K562 (cell line): ENCODE results near the gene SNPH. TPM values are rescaled to one million over a fixed set of nuclear protein-coding genes. Genes with fewer than 3 reads are reported as not detected.
A peak's percentile ranks its signal among the peaks of the same experiment; 100 is the strongest.

Experiments used
- ATAC-seq: fragments of 200-7000 bp; cut with Tn5 transposase; 3 replicates; pipeline ENCODE4 v1.9.1; 2020; ENCODE audit warnings: moderate library complexity
- BruUV-seq: library from RNA; stranded (reverse); fragments of 400-500 nt; replicated peaks from 2 replicates; lab custom pipeline; 2021; lab: Mats Ljungman, UMichigan
- CTCF ChIA-PET: fragments of 300-600 bp; formaldehyde crosslinking; extraction: SDS; loops from one replicate; lab custom pipeline; 2021; ENCODE audit warnings: low intra/inter-chr PET ratio; lab: Yijun Ruan, JAX
- POLR2A ChIA-PET: fragments of 300-600, 350-650 bp; sonication (Branson Sonifier 250); formaldehyde crosslinking; extraction: SDS; loops from one replicate; lab custom pipeline; 2021; ENCODE audit warnings: antibody characterized with exemption, inconsistent platforms; lab: Yijun Ruan, JAX
- DNase-seq, 4 experiments: peaks; one replicate each; pipeline versions ENCODE4 v3.0.0 to v3.0.0-alpha.2; 2011 to 2018; ENCODE audit warnings: low spot score in 3 of 4, mixed read lengths in 3 of 4; ENCODE audit errors: extremely low read depth in 1 of 4
- FAIRE-seq: peaks from 2 replicates; lab custom pipeline; 2011; peaks lifted over from hg19 to GRCh38; lab: Jason Lieb, UNC
- H2AFZ ChIP-seq: 2 replicates; pipeline ENCODE4 v1.6.0; 2011; ENCODE audit warnings: low read depth, low read length, control low read depth, inconsistent platforms
- H3K27ac ChIP-seq: fragments of 200-600 bp; 3 replicates; pipeline ENCODE4 v1.8.0; 2011; ENCODE audit warnings: low read depth, mild to moderate bottlenecking, control low read depth, inconsistent platforms, low read length, moderate library complexity, mixed read lengths; ENCODE audit errors: extremely low read depth
- H3K27me3 ChIP-seq, 2 experiments: fragments of 300-600 bp in 1 of 2; 2 replicates in 1 of 2; 3 replicates in 1 of 2; pipeline versions ENCODE4 v1.6.0 to v1.8.0; 2011; ENCODE audit warnings: inconsistent platforms in 2 of 2, low read length in 2 of 2, mild to moderate bottlenecking in 1 of 2, mixed read lengths in 1 of 2, moderate library complexity in 1 of 2; ENCODE audit not compliant: control insufficient read depth in 2 of 2, insufficient read depth in 2 of 2
- H3K36me3 ChIP-seq: fragments of 300-600 bp; 3 replicates; pipeline ENCODE4 v1.8.0; 2011; ENCODE audit warnings: mild to moderate bottlenecking, low read length, inconsistent platforms; ENCODE audit not compliant: control insufficient read depth, insufficient read depth
- H3K4me1 ChIP-seq, 2 experiments: fragments of 200-600 bp in 1 of 2; replicated peaks in 1 of 2; 2 replicates in 1 of 2; 3 replicates in 1 of 2; pipeline versions ENCODE4 v1.5.1 to v1.8.0; 2011; ENCODE audit warnings: inconsistent platforms in 2 of 2, low read length in 2 of 2, mild to moderate bottlenecking in 1 of 2, mixed read lengths in 1 of 2, moderate library complexity in 1 of 2; ENCODE audit not compliant: control insufficient read depth in 2 of 2, insufficient read depth in 2 of 2
- H3K4me2 ChIP-seq: 2 replicates; pipeline ENCODE4 v1.6.1; 2011; ENCODE audit warnings: low read length, control low read depth, inconsistent platforms, mixed read lengths; ENCODE audit not compliant: insufficient read depth
- H3K4me3 ChIP-seq: fragments of 200-600 bp; sonication (generic), shearing (Covaris generic); 2 replicates; pipeline ENCODE4 v1.5.1; 2016; ENCODE audit warnings: control low read depth, inconsistent platforms
- H3K79me2 ChIP-seq: fragments of 200-600 bp; 3 replicates; pipeline ENCODE4 v1.8.0; 2011; ENCODE audit warnings: low read length, inconsistent platforms; ENCODE audit not compliant: control insufficient read depth, insufficient read depth
- H3K9ac ChIP-seq, 2 experiments: 2 replicates each; pipeline versions ENCODE4 v1.6.0 to v1.6.1; 2011; ENCODE audit warnings: low read depth in 2 of 2, low read length in 2 of 2, control low read depth in 1 of 2, inconsistent platforms in 1 of 2, mild to moderate bottlenecking in 1 of 2, mixed read lengths in 1 of 2; ENCODE audit not compliant: insufficient read depth in 1 of 2
- H3K9me1 ChIP-seq: one replicate; pipeline ENCODE4 v1.6.0; 2011; ENCODE audit warnings: inconsistent platforms, mild to moderate bottlenecking, low read length, moderate library complexity; ENCODE audit not compliant: control insufficient read depth, insufficient read depth
- H3K9me3 ChIP-seq: replicated peaks from 2 replicates; pipeline ENCODE4 v1.5.1; 2011; ENCODE audit warnings: low read depth, low read length, inconsistent platforms; ENCODE audit not compliant: control insufficient read depth, insufficient read depth
- H4K20me1 ChIP-seq: replicated peaks from 2 replicates; pipeline ENCODE4 v1.6.1; 2011; ENCODE audit warnings: low read length, inconsistent platforms, mixed read lengths; ENCODE audit not compliant: control insufficient read depth, insufficient read depth
- NBN ChIP-seq: fragments of 450-650 bp; IDR thresholded peaks from 2 replicates; pipeline ENCODE4 v1.6.1; 2016; ENCODE audit warnings: low read depth, mild to moderate bottlenecking
- PRPF4 ChIP-seq: fragments of 200-400 bp; formaldehyde crosslinking; IDR thresholded peaks from one replicate; pipeline ENCODE4 v1.6.1; 2017; ENCODE audit warnings: low read length, low read depth, mild to moderate bottlenecking; ENCODE audit not compliant: insufficient read depth, poor library complexity, severe bottlenecking
- RAD21 ChIP-seq, 2 experiments: fragments of 250-450 bp in 1 of 2; fragments of 450-650 bp in 1 of 2; sonication (Bioruptor Pico) in 1 of 2; formaldehyde crosslinking in 1 of 2; IDR thresholded peaks in 1 of 2; conservative IDR thresholded peaks in 1 of 2; 2 replicates each; pipeline versions ENCODE4 v1.4.0 to v1.8.0; 2020 to 2022; ENCODE audit warnings: mild to moderate bottlenecking in 2 of 2, moderate library complexity in 1 of 2
- ZFPM2 ChIP-seq: fragments of 250-450 bp; sonication (Bioruptor Pico); IDR thresholded peaks from 2 replicates; pipeline ENCODE4 v1.5.1; 2022; ENCODE audit warnings: mild to moderate bottlenecking
- ZNF785 ChIP-seq: fragments of 250-450 bp; sonication (Bioruptor Pico); IDR thresholded peaks from 2 replicates; pipeline ENCODE4 v1.4.0; 2020; ENCODE audit warnings: mild to moderate bottlenecking
- WGBS: fragments of 100-300 bp; shearing (Covaris generic); methylation state at CpG from one replicate; pipeline ENCODE4 v1.1.6; 2016; ENCODE audit warnings: low coverage, mixed read lengths; ENCODE audit not compliant: insufficient coverage; ENCODE audit errors: missing lambda C conversion rate; 5-methylcytosine and 5-hydroxymethylcytosine counted together
- in situ Hi-C: fragments of 300-500 bp; cut with MboI; formaldehyde crosslinking; loops from 4 replicates; pipeline ENCODE4 v1.15.0; 2018; ENCODE audit warnings: inconsistent platforms, mixed read lengths
- intact Hi-C: fragments of 100-400 bp; cut with micrococcal nuclease; formaldehyde crosslinking; loops from 2 replicates; pipeline ENCODE4 v1.14.2; 2022
- polyA plus RNA-seq, 8 experiments: library from polyadenylated mRNA; depleted of rRNA in 4 of 8; stranded (reverse) in 5 of 8; unstranded in 3 of 8; fragments of >200 nt; fragmentation: Nextera tagmentation in 2 of 8; fragmentation: Illumina TruSeq in 1 of 8; extraction: Ambion mirVana in 2 of 8; extraction: Trizol in 1 of 8; gene quantifications; 2 replicates each; pipeline versions ENCODE4 v1.2.1 to v1.2.3, GENCODE V29; 2011 to 2014; ENCODE audit warnings: inconsistent platforms in 1 of 8, missing spikeins in 1 of 8
- total RNA-seq, 7 experiments: library from RNA; depleted of rRNA in 6 of 7; stranded (reverse); fragments of >200 nt in 6 of 7; fragmentation: Illumina TruSeq in 2 of 7; extraction: Trizol in 2 of 7; gene quantifications; 2 replicates each; pipeline versions ENCODE4 v1.2.1 to v1.2.3, GENCODE V29; 2011 to 2021; ENCODE audit warnings: low replicate concordance in 1 of 7
- TF ChIP-seq, protein P1 (sequence below): IDR thresholded peaks from 2 replicates; pipeline ENCODE4 v1.6.1; 2012; ENCODE audit warnings: low read depth, low read length, improper control_type of control experiment, borderline replicate concordance
- TF ChIP-seq, protein P2 (sequence below), 3 experiments: IDR thresholded peaks in 2 of 3; conservative IDR thresholded peaks in 1 of 3; 2 replicates each; pipeline ENCODE4 v1.5.1; 2011 to 2012; ENCODE audit warnings: low read length in 3 of 3, mild to moderate bottlenecking in 3 of 3, control low read depth in 2 of 3, improper control_type of control experiment in 1 of 3, inconsistent platforms in 1 of 3, low read depth in 1 of 3, mixed read lengths in 1 of 3, moderate library complexity in 1 of 3; ENCODE audit not compliant: insufficient read depth in 2 of 3
- TF ChIP-seq, protein P3 (sequence below): sonication (generic); formaldehyde crosslinking; IDR thresholded peaks from 2 replicates; pipeline ENCODE4 v1.8.0; 2022; ENCODE audit warnings: mild to moderate bottlenecking, missing genetic modification reagents

SNPH gene
- total and polyA plus RNA-seq, 9 of the 15 experiments (the other 6 are each of a cell fraction or from before 2014, with no cell fraction given) = 0.03 to 4.2 (median 1.4) TPM

DNA sequence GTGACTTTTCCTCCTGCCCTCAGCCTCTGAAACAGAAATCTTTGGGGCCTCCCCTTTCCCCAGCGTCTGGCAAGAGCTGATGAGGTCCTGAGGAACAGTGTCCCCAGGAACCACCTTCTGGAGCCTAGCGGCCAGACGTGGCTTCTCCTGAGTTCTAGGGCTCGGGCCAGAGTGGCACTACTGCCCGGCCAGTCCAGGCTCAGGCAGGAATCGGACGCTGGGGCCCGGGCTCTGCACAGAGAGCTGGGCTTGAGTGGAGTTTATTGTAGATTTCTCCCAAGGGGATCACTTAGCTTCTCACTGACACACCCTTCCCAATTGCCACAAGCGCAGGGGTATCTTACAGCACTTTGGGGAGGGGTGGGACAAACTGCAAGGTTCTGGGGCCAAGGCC, 42.6 kb downstream of the SNPH start (continued):
- TF ChIP-seq ZNF785 (no peak), NBN (no peak), PRPF4 (no peak), ZFPM2 (no peak)
- TF ChIP-seq, protein P1, sequence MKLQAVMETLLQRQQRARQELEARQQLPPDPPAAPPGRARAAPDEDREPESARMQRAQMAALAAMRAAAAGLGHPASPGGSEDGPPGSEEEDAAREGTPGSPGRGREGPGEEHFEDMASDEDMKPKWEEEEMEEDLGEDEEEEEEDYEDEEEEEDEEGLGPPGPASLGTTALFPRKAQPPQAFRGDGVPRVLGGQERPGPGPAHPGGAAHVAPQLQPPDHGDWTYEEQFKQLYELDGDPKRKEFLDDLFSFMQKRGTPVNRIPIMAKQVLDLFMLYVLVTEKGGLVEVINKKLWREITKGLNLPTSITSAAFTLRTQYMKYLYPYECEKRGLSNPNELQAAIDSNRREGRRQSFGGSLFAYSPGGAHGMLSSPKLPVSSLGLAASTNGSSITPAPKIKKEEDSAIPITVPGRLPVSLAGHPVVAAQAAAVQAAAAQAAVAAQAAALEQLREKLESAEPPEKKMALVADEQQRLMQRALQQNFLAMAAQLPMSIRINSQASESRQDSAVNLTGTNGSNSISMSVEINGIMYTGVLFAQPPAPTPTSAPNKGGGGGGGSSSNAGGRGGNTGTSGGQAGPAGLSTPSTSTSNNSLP = no peak

DNA sequence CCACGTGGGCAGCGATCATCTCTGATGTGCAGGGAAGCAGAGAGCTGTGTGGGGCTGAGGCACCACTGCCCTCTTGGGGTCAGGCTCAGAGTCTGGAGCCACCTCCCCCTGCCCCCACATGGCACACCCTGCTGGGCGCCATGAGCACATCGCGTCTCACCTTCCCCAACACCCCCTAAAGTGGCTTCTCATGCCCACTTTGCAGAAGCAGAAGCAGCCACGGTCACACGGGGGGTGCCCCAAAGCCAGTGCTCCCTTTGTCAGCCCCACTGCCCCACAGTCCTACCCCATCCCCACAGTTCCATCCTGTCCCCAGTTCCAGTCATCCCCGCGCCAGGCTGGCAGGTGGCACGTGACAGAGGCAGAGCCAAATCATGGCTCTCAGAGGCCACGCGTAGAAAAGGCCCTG, 43.3 kb downstream of the SNPH start:
- H3K4me1 ChIP-seq = peaks cover 0 to 27% of the 10 kb centered on the region in 2 experiments; a peak in 2 of 5 replicates
- no peaks in the 10 kb centered on the region for H4K20me1 ChIP-seq
- H3K27me3 ChIP-seq = no peaks in the 10 kb centered on the region
- ChIA-PET CTCF (interaction anchor here (0.6 kb wide), 1 partner anchor 134 kb away, joined by 3 read pairs; no protein-coding TSS in a partner anchor), POLR2A (interaction anchor here (1.1 kb wide), 1 partner anchor 96 kb away, joined by 3 read pairs; no protein-coding TSS in a partner anchor)
- ATAC-seq = 0 out of 3 replicates have a peak, but pooled peaks have one; percentile 39
- no peak for FAIRE-seq
- no peak for DNase-seq
- BruUV-seq = no TSS peak
- in situ Hi-C loops = no loop called here
- TF ChIP-seq, protein P2, sequence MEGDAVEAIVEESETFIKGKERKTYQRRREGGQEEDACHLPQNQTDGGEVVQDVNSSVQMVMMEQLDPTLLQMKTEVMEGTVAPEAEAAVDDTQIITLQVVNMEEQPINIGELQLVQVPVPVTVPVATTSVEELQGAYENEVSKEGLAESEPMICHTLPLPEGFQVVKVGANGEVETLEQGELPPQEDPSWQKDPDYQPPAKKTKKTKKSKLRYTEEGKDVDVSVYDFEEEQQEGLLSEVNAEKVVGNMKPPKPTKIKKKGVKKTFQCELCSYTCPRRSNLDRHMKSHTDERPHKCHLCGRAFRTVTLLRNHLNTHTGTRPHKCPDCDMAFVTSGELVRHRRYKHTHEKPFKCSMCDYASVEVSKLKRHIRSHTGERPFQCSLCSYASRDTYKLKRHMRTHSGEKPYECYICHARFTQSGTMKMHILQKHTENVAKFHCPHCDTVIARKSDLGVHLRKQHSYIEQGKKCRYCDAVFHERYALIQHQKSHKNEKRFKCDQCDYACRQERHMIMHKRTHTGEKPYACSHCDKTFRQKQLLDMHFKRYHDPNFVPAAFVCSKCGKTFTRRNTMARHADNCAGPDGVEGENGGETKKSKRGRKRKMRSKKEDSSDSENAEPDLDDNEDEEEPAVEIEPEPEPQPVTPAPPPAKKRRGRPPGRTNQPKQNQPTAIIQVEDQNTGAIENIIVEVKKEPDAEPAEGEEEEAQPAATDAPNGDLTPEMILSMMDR (IDR thresholded peaks at IDR 0.05 in 2 of 3, conservative IDR thresholded peaks at IDR 0.05 in 1 of 3; ENCODE audit: insufficient read depth in 2 of 3, low read depth in 1 of 3, low read length in 3 of 3) = peak; percentile 8 to 42 (median 39); a peak in 4 of 6 replicates
- TF ChIP-seq, protein P3, sequence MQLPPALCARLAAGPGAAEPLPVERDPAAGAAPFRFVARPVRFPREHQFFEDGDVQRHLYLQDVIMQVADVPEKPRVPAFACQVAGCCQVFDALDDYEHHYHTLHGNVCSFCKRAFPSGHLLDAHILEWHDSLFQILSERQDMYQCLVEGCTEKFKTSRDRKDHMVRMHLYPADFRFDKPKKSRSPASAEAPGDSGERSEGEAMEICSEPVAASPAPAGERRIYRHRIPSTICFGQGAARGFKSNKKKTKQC (CRISPR knock-in tag) = no peak
- peak in 1 of 2 experiments; percentile 20; a peak in 2 of 4 replicates for TF ChIP-seq RAD21 (CRISPR knock-in tag; conservative IDR thresholded peaks at IDR 0.05 in 1 of 2, IDR thresholded peaks at IDR 0.05 in 1 of 2)
- no peak overlapping the region for H3K9ac ChIP-seq
- no peaks in the 10 kb centered on the region for H3K9me1 ChIP-seq
- intact Hi-C loops = loop anchor here (10.0 kb wide), 1 partner anchor 95 kb away; no protein-coding TSS in a partner anchor
- H3K79me2 ChIP-seq = no peaks in the 10 kb centered on the region
- H3K27ac ChIP-seq = no peak overlapping the region
- no peak overlapping the region for H3K4me3 ChIP-seq
- H3K4me2 ChIP-seq = no peak overlapping the region
- WGBS = 83% methylated on average over 5 of the region's 12 CpGs
- no peaks in the 10 kb centered on the region for H3K9me3 ChIP-seq
- H3K36me3 ChIP-seq = no peaks in the 10 kb centered on the region
- no peak overlapping the region for H2AFZ ChIP-seq
